HG03135 (cell line): Measurements from ENCODE around the gene SMIM24.
"Not testable (repeated sequence)": the region's sequence is repeated elsewhere in the genome, so short reads cannot be mapped to it uniquely, and the experiment has no call there.

ENCODE experiments used
- ATAC-seq: cut with Tn5 transposase; IDR thresholded peaks from one replicate; pipeline ENCODE4 v1.9.1; 2021; ENCODE audit warnings: mild to moderate bottlenecking, moderate library complexity; ENCODE audit not compliant: unreplicated experiment

Gene SMIM24

DNA sequence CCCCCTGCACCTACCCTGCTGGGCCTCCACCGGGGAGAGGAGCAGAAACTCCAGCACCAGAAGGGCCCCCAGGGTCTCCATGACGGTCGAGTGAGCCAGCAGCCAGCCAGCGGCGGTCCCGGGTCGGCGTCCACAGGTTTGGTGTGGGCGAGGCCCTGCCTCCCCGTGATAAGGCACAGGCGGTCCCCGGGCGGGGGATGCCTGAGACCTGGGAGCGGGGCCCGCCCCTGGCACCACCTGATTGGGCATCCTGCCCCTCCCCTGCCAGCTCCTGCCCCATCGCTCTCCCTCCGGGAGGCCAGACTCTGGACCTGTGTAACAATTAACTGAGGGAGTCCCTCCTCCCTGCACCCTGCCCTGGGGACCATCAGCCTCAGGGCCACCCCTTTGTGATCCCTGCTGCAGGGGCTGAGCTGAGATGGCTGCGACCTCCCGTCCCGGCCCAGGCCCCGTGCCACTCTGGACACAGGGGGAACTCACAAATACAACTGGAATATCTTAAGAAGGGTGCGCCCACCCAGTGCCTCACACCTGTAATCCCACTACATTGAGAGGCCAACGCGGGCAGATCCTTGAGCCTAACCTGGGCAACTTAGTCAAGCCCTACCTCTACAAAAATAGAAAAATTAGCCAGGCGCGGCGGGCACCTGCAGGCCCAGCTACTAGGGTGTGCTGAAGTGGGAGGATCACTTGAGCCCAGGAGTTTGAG, at the start of gene SMIM24:
TSS of gene SMIM24 (minus strand) at position 143 of the 709 bp plus-strand sequence. CDS start at position 81, 62 bp downstream.
- no peak for ATAC-seq

DNA sequence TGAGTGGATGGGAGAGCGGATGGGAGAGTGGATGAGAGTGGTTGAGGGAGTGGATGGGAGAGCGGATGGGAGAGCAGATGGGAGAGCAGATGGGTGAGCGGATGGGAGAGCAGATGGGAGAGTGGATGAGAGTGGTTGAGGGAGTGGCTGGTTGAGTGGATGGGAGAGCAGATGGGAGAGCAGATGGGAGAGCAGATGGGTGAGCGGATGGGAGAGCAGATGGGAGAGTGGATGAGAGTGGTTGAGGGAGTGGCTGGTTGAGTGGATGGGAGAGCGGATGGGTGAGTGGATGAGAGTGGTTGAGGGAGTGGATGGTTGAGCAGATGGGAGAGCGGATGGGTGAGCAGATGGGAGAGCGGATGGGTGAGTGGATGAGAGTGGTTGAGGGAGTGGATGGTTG, 49.0 kb upstream of the SMIM24 start:
- not testable (repeated sequence) for ATAC-seq

DNA sequence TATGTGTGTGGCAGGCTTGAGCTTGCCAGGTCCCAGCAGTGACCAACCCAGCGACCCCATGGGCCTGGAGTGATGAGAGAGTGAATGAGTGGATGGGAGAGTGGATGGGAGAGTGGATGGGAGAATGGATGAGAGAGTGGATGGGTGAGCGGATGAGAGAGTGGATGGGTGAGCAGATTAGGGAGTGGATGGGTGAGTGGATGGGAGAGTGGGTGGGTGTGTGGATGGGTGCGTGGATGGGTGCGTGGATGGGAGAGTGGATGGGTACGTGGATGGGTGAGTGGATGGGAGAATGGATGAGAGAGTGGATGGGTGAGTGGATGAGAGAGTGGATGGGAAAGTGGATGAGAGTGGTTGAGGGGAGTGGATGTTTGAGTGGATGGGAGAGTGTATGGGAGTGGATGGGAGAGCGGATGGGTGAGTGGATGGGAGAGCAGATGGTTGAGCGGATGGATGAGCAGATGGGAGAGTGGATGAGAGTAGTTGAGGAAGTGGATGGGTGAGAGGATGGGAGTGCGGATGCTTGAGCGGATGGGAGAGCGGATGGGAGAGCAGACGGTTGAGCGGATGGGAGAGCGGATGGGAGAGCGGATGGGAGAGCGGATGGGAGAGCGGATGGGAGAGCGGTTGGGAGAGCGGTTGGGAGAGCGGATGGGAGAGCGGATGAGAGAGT, 48.4 kb upstream of the SMIM24 start:
- ATAC-seq, result no peak

DNA sequence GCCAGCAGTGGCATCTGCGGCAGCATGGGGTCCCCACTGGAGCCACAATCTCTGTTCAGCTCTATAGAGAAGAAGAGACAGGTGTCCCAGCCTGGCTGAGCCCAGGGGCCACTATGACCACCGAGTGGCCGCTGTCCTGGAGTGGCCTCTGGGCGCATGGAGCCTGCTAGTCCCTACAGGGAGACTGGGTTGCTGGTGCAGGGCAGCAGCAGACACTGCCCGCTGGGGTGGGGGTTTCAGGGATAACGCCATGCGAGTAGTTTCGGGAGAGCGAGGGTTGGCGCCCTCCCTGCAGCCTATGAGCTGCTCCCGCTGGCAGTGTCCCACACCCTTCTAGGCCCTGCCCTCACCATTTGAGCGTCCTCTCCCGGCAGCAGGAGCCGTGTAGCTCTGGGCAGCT, 47.8 kb upstream of the SMIM24 start:
- no peak for ATAC-seq

DNA sequence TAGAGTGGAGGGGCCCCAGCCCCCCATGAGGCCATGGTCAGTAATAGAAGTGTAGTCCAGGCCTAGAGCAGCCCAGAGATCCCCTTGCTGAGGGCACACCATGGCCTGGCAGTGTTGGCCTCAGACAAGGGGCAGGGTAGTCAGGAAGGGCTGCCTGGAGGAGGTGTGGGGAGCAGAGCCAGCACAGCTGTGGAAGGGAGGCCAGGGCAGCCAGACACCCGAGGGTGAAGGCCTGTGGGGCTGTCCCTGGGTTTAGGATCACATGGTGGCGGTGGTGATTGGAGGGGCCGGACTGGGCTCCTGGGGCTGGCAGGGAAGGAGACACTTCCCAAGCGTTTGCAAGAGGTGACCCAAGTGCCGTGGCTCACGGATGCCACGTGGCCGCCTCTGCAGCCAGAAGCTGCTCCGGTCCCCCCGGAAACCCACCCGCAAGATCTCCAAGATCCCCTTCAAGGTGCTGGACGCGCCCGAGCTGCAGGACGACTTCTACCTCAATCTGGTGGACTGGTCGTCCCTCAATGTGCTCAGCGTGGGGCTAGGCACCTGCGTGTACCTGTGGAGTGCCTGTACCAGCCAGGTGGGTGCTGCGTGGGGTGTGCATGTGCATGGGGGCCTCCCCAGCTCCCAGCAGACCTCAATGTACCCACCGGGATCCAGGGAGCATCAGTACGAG, 47.0 kb upstream of the SMIM24 start:
- ATAC-seq, result no peak

DNA sequence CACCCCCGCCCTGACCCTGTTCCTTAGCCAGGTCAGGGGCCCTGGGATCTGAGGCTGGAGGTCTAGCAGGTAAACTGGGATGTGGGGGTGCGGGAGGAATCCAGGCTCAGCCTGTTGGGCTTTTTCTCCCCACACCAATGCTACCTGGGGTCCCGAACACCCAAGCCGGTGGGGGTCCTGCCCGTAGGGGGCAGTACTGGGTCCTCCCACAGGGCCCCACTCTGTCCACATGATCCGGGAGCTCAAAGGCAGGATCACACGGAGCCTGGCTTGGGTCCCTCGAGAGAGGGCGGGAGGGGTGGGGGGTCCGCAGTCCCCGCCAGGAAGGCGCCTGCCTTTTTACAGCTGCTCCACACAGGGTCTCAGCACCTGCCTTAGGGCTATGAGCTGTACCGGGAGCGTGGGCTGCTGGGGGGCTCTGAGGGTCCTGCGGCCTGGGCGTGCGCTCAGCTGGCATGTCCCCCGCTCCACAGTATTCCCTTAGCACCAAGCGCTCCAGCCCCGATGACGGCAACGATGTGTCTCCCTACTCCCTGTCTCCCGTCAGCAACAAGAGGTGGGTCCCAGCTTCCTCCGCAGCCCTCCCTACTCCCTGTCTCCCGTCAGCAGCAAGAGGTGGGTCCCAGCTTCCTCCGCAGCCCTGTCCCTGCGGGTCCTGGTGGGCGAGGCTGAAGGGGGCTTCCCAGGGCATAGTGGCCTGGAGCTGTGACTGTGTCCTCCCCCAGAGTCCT, 46.3 kb upstream of the SMIM24 start:
- ATAC-seq, result no peak

DNA sequence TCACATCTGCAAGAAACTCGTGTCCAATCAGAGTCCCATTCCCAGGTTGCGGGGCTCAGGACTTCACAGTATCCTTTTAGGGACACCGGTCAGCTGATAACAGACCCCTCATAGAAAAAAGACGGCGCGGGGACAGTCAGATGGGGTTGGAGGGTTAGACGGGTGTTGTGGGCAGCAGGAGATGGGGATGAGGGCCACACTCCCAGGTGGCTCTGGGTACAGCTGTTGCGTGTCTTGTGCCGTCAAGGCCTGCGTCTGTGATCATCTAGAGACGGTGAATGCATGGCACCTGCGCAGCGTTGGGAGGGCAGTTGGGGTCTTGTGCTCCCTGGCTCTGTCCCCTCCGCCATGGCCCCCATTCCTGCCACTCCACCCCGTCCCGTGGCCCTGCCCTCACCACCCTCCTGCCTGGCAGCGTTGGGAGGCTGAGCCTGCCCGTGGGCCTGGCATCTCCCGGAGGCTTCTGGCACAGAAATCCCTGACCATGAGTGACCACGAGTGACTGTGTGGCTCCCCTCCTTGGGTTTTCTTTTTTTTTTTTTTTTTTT, 44.7 kb upstream of the SMIM24 start:
- ATAC-seq, result no peak

DNA sequence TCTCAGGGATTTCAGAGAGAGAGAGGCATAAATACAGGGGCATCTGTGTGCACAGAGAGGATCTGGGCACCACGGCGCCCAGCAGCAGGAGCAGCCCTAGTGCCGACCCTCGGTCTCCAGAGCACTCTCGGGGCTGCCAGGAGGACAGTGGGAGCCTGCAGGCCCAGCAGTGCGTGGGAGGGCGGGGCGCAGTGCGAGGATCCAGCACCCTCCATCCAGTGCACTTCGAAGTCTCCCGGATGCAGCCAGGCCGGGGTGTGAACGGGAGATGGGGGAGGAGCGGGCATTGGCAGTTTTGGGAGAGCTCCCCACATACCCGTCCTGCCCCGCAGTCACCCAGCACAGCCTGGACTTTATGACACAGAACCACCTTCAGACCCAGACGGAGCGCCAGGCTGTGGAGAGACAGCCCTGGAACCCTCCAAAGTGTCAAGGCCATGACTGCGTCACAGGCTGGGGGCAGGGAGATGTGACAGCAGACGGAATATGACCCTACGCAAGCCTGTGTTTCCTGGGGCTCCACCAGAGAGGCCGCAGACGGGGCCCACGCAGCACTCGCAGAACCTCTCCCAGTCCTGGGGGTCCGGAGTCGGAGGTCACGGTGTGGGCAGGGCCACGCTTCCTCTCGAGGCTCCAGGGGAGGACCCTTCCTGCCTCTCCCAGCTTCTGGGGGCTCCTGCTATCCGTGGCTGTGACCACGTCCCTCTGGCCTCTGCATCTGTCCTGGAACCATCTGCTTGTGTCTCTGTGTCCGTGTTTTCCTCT, 43.9 kb upstream of the SMIM24 start:
- ATAC-seq, result no peak

DNA sequence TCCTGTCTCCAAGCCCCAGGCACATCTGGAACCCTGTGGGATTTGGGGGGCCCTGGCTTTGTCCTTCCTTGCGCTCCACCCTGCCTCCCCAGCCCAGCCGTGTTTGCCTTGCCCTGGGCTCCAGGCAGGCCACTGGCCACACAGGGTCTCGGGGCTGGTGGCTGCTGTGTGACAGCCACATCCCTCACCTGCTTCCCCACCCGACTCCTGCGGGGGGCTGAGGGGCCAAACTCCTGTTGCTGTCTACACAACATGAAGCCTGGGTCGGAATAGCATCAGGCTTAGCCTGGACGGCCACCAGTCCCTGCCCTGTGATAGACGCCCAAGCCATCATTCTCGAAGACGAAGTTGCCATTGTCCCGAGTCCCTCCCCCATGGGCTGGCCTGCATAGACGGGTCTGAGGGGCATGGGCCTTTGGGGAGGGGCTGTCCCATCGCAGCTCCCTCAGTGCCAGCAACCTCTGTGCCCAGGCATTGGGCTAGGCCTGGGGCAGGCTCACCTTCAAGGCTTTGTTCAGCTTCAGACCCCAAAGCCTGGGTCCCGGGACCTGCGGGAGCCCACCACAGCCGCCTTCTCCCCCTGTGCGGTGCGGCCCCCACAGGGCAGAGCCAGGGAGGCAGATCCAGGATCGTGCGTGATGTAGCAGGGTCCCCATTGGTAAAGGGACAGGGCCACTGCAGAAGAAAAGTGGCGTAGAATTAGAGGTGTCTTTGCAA, 43.2 kb upstream of the SMIM24 start:
- no peak for ATAC-seq

DNA sequence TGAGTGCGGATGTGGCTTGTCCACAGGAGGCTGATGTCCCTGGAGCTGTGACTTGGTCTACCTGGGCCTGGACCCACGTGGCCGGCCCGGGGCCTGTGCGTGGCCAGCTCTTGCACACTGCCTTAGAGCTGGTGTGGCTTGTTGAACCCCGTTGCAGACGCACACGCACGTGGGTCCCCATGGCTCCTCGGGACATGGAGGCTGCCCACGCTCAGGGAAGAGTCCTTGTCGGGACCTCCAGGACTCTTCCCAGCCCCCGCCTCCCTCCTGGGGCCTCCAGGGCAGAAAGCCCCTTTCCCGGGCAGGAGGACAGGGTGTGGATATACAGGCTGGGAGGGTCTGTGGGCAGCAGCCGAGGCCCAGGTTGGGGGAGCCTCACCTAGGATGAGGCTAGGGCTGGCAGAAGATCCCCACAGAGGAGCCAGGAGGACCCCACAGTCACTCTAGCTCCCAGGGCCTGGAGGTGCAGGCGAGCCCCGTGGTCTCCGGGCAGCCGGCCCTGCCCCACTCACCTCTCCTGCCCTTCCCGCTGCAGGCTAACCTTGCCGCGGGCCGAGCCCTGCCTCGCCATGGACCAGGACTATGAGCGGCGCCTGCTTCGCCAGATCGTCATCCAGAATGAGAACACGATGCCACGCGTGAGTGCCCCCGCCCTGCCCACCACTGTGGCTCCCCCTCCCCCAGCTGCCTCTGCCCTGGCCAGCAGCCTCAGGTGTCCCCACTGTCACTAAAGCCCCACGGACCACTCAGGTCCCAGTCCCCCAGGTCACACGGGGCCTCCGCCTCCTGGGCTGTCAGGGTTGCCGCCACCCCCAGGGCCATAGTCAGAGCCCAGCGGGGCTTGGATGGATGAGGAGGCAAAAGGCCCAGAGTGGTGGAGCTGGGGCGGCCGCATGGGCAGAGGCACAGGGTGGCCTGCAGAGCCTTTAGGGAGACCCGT, 42.4 kb upstream of the SMIM24 start:
- no peak for ATAC-seq

DNA sequence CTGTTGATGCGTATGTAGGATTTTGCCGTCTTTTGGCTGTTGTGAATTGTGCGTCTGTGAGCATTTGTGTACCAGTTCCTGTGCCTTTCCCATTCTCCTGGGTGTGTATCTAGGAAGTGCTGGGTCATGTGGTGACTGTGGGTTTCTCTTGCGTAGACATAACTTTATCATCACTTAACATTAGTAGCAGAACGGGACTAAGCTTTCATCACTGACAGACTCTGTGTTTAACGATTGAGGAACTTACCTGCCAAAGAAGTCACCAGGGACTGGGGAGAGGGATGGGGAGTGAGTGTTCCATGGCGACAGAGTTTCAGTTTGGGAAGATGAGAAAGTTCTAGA, 40.8 kb upstream of the SMIM24 start:
- ATAC-seq, result no peak

DNA sequence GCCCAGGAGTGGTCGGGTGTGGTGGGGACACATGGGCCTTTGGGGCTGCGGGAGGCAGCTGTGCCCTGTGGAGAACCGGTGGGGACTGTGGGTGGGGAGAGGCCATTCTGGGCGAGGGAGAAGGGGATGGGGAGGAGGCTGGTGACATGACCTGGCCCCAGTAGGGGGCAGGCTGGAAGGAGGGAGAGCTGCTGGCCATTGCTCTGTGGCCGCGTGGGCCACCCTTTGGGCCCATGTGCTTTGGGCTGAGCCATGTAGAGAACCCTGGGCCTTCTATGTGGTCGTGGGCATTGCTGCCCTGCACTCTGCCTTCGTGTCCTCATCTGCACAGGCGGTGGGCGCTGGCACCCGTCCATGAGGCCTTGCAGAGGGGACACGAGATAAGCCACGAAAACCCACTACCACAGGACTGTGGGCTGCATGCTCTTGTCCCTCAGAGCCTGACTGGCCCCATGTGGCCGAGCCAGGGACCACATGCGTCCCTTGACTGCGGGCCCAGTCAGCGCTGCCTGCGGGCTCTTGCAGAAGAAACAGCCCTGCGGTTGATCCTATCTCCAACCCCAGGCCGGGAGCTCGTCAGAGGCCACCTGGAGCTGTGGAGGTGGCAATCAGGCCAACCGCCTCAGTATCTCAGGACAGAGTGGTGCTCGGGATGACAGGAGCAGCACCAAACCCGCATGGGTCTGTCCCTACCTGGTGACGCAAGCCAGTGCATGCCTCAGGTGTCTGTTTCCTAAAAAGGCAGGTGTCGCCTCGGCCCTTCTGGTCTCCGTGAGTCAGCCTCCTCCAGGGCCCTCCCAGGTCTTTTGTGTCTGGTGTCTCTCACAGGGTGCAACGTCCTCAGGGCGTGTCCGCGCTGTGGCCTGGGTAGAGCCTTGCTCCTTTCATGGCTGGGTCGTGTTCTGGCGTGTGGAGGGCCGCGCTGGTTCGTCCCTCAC, 40.1 kb upstream of the SMIM24 start:
- ATAC-seq, result no peak

DNA sequence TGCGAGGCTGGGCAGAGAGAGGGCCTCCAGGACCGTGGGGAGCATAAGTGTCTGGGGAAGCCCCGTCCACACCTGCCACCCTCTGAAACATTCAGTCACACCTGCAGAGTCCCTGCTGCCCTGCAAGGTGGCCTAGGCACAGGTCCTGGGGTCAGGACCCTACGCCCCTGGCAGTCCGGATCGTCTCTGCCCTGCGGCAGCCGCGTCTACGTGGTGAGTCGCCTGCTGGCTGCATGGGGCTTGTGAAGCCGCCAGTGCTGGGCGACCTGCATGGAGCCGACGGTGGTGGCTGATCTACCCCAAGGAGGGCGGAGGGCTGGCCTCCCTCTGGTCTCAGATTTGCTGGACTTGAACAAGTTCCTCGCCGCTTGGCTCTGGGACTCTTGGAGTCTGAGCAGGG, 38.8 kb upstream of the SMIM24 start:
- ATAC-seq, result no peak

DNA sequence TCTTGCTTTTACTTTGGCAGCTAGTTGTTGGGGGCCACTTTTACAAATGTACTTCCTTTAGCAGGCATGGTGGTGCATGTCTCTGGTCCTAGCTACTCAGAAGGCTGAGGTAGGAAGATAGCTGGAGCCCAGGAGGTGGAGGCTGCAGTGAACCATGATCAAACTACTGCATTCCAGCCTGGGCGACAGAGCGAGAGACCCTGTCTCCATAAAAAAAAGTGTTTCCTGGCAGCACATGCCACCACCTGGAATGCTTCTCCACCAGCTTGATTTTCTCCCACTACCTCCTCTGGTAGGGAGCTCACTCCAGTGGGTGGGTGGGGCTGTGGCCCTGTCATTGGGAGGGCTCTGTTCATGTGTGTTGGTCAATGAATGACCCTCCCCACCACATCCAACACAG, 38.3 kb upstream of the SMIM24 start:
- no peak for ATAC-seq

DNA sequence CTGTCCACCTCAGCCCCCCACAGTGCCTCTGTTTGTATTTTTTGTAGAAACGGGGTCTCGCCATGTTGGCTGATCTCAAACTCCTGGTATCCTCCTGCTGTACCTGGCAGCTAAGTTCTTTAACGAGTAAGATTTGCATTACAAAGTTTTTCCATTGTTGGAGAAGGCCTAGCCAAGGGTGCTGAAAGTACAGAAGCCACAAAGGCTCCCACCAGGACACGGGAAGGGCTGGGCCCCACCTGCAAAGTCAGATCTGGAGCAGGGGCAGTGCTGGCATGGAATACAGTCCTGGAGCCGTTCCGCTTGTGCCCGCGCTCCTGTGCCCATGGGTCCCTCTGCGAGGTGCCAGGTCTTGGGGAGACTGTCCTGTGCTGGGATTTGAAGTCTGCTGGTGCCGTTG, 37.9 kb upstream of the SMIM24 start:
- no peak for ATAC-seq

DNA sequence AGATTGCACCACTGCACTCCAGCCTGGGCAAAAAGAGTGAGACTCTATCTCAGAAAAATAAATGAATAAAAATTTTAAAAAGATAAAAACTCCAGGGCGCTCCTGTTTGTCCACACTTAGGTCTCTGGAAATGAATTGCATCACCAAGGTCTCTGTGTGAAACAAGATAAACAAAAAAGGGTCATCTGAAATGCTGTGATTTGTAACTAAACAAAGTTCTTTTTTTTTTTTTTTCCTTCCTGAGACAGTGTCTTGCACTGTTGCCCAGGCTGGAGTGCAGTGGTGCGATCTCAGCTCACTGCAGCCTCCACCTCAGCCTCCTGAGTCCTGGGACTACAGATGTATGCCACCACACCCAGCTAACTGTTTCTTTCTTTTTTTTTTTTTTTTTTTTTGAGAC, 37.3 kb upstream of the SMIM24 start:
- no peak for ATAC-seq

DNA sequence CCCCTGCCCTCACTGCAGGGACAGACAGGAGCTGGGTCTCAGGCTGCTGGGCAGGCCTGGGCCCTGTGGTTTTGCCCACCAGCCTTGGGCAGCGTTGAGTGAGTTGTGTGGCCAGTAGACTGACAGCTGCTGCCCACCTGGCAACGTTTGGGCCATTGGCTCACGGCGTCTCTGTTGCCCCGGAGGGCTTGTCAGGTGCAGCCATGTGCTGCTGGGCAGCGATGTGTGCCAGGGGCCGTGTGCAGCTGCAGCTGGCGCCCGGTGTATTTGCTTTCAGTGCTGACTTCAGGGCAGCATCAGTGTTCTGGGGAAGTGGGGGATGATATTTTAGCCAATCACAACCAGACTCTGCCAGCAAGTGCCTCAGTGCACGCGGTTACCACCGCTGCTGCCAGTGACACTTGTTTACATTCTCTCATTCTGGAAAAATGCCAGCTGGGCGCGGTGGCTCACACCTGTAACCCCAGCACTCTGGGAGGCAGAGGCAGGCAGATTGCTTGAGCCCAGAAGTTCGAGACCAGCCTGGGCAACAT, 36.4 kb upstream of the SMIM24 start:
- no peak for ATAC-seq
